GM12892 (cell line): ENCODE data around the gene OR51G1. TPM values are rescaled to one million over a fixed set of nuclear protein-coding genes. Genes with fewer than 3 reads are reported as not detected.
"Not testable (repeated sequence)": the region's sequence is repeated elsewhere in the genome, so short reads cannot be mapped to it uniquely, and the experiment has no call there.

Experiments
- DNase-seq: peaks from one replicate; pipeline ENCODE4 v3.0.0; 2011; ENCODE audit not compliant: insufficient read length
- FAIRE-seq: peaks from 2 replicates; lab custom pipeline; 2011; peaks lifted over from hg19 to GRCh38; lab: Jason Lieb, UNC
- POLR2A ChIP-seq: IDR thresholded peaks from 2 replicates; pipeline ENCODE4 v1.6.1; 2011; ENCODE audit warnings: low read depth, low read length, control low read depth
- POLR2AphosphoS5 ChIP-seq: IDR thresholded peaks from 2 replicates; pipeline ENCODE4 v1.6.1; 2011; ENCODE audit warnings: low read depth, low read length, control low read depth
- TAF1 ChIP-seq: IDR thresholded peaks from 2 replicates; pipeline ENCODE4 v1.6.1; 2011; ENCODE audit warnings: low read depth, mild to moderate bottlenecking, control low read depth, low read length, borderline replicate concordance
- polyA plus RNA-seq: library from polyadenylated mRNA; unstranded; fragments of >200 nt; gene quantifications from one replicate; pipeline ENCODE4 v1.2.1, GENCODE V29; 2012; ENCODE audit warnings: missing spikeins, inconsistent platforms; ENCODE audit not compliant: missing spikeins

The OR51G1 gene
- polyA plus RNA-seq = not detected

- DNase-seq (no peak), FAIRE-seq (no peak)
- TF ChIP-seq TAF1 = no peak
- no peak for TF ChIP-seq POLR2AphosphoS5
- no peak for TF ChIP-seq POLR2A
These were observed at the start of gene OR51G1 for GRCh38 chr11:4924239-4924638. OR51G1 (minus strand) TSS chr11:4924339; CDS start chr11:4924339, 0 bp downstream.

- DNase-seq (no peak), FAIRE-seq (no peak)
- no peak for TF ChIP-seq POLR2A
- no peak for TF ChIP-seq POLR2AphosphoS5
- TF ChIP-seq TAF1 = no peak
These were observed 38.7 kb upstream of the OR51G1 start for GRCh38 chr11:4962816-4963215.

GRCh38 chr11:4960877-4961276 is 36.7 kb upstream of the OR51G1 start:
- peak; percentile 5 for FAIRE-seq
- no peak for DNase-seq
- no peak for TF ChIP-seq POLR2AphosphoS5
- no peak for TF ChIP-seq POLR2A
- TF ChIP-seq TAF1 = no peak

- no peak for TF ChIP-seq POLR2A
- no peak for TF ChIP-seq TAF1
- TF ChIP-seq POLR2AphosphoS5 = no peak
- FAIRE-seq (no peak), DNase-seq (no peak)
These were observed 33.3 kb upstream of the OR51G1 start for GRCh38 chr11:4957396-4957795.

GRCh38 chr11:4955613-4956012 is 31.5 kb upstream of the OR51G1 start, which contains the start of gene OR51A2:
OR51A2 (minus strand) TSS chr11:4955713; CDS start chr11:4955713, 0 bp downstream.
- DNase-seq, FAIRE-seq: not testable (repeated sequence)

- no peak for FAIRE-seq
- TF ChIP-seq POLR2A (no peak), TAF1 (no peak), POLR2AphosphoS5 (no peak)
These were observed 23.4 kb upstream of the OR51G1 start, which contains the start of gene OR51A4 for GRCh38 chr11:4947505-4947904. OR51A4 (minus strand) TSS chr11:4947605; CDS start chr11:4947100, 505 bp downstream.

GRCh38 chr11:4936745-4937144 is 12.6 kb upstream of the OR51G1 start:
- TF ChIP-seq TAF1 = no peak
- no peak for TF ChIP-seq POLR2A
- no peak for TF ChIP-seq POLR2AphosphoS5
- FAIRE-seq = no peak
- no peak for DNase-seq

More at GRCh38 chr11:4947505-4947904, 23.4 kb upstream of the OR51G1 start, which contains the start of gene OR51A4:
- no peak for DNase-seq

GRCh38 chr11:4932751-4933150 is 8.6 kb upstream of the OR51G1 start:
- FAIRE-seq (no peak), DNase-seq (no peak)
- TF ChIP-seq POLR2A = no peak
- no peak for TF ChIP-seq POLR2AphosphoS5
- no peak for TF ChIP-seq TAF1

- TF ChIP-seq POLR2A (no peak), POLR2AphosphoS5 (no peak), TAF1 (no peak)
- no peak for DNase-seq
- FAIRE-seq = no peak
These were observed 2.5 kb upstream of the OR51G1 start for GRCh38 chr11:4926608-4927007.

GRCh38 chr11:4922304-4922703 is 1.8 kb downstream of the OR51G1 start:
- DNase-seq (no peak), FAIRE-seq (no peak)
- TF ChIP-seq POLR2A = no peak
- TF ChIP-seq TAF1 = no peak
- TF ChIP-seq POLR2AphosphoS5 = no peak

- TF ChIP-seq POLR2A (no peak), TAF1 (no peak), POLR2AphosphoS5 (no peak)
- FAIRE-seq = no peak
These were observed 2.3 kb downstream of the OR51G1 start for GRCh38 chr11:4921796-4922195.

GRCh38 chr11:4919250-4919649 is 4.9 kb downstream of the OR51G1 start, which contains the start of gene OR51G2:
OR51G2 (minus strand) TSS chr11:4919350; CDS start chr11:4915663, 3,687 bp downstream.
- FAIRE-seq = no peak
- DNase-seq = no peak
- no peak for TF ChIP-seq POLR2AphosphoS5
- no peak for TF ChIP-seq TAF1
- no peak for TF ChIP-seq POLR2A

More at GRCh38 chr11:4921796-4922195, 2.3 kb downstream of the OR51G1 start:
- no peak for DNase-seq

GRCh38 chr11:4916581-4916980 is 7.6 kb downstream of the OR51G1 start:
- FAIRE-seq (no peak), DNase-seq (no peak)
- no peak for TF ChIP-seq TAF1
- no peak for TF ChIP-seq POLR2A
- TF ChIP-seq POLR2AphosphoS5 = no peak

- no peak for DNase-seq
- TF ChIP-seq POLR2AphosphoS5 (no peak), TAF1 (no peak), POLR2A (no peak)
These were observed 20.7 kb downstream of the OR51G1 start, which contains the start of gene OR51A7 for GRCh38 chr11:4903484-4903883. OR51A7 (plus strand) TSS chr11:4903783; CDS start chr11:4907370, 3,587 bp downstream.

More at GRCh38 chr11:4903484-4903883, 20.7 kb downstream of the OR51G1 start, which contains the start of gene OR51A7:
- FAIRE-seq = no peak
